ENCODE measurements around the gene PCDH12.

PCDH12 gene

GRCh38 chr5:141958113-141958512 lies at the start of gene PCDH12:
PCDH12 (minus strand) TSS chr5:141958202; CDS start chr5:141957851, 351 bp downstream.
- TF ChIP-seq CTCF (conservative IDR thresholded peaks at IDR 0.05) (no peak), ZFX (IDR thresholded peaks at IDR 0.05) (no peak)
- H3K27ac ChIP-seq, result no peak within 1 kb of the TSS

- no peak overlapping the region for H3K27ac ChIP-seq
- no peak for TF ChIP-seq ZFX (IDR thresholded peaks at IDR 0.05)
- TF ChIP-seq CTCF (conservative IDR thresholded peaks at IDR 0.05), result no peak
Measured at GRCh38 chr5:142007237-142007544, 49.2 kb upstream of the PCDH12 start.

- TF ChIP-seq CTCF (conservative IDR thresholded peaks at IDR 0.05) (no peak), ZFX (IDR thresholded peaks at IDR 0.05) (no peak)
- H3K27ac ChIP-seq, result no peak overlapping the region
Measured at GRCh38 chr5:142006363-142007236, 48.6 kb upstream of the PCDH12 start.

GRCh38 chr5:142003266-142003800 lies 45.3 kb upstream of the PCDH12 start:
- TF ChIP-seq CTCF (conservative IDR thresholded peaks at IDR 0.05) (no peak), ZFX (IDR thresholded peaks at IDR 0.05) (no peak)

GRCh38 chr5:142000704-142001484 lies 42.9 kb upstream of the PCDH12 start:
- TF ChIP-seq ZFX (IDR thresholded peaks at IDR 0.05), result no peak
- peak; percentile 36 for TF ChIP-seq CTCF (conservative IDR thresholded peaks at IDR 0.05)
- H3K27ac ChIP-seq, result no peak overlapping the region

More at GRCh38 chr5:142003266-142003800, 45.3 kb upstream of the PCDH12 start:
- no peak overlapping the region for H3K27ac ChIP-seq

- no peak overlapping the region for H3K27ac ChIP-seq
- TF ChIP-seq ZFX (IDR thresholded peaks at IDR 0.05) (no peak), CTCF (conservative IDR thresholded peaks at IDR 0.05) (no peak)
Measured at GRCh38 chr5:142000173-142000572, 42.2 kb upstream of the PCDH12 start.

Data from C4-2B (cell line).